ENCODE measurements around the gene KIAA1217.

Gene KIAA1217

DNA sequence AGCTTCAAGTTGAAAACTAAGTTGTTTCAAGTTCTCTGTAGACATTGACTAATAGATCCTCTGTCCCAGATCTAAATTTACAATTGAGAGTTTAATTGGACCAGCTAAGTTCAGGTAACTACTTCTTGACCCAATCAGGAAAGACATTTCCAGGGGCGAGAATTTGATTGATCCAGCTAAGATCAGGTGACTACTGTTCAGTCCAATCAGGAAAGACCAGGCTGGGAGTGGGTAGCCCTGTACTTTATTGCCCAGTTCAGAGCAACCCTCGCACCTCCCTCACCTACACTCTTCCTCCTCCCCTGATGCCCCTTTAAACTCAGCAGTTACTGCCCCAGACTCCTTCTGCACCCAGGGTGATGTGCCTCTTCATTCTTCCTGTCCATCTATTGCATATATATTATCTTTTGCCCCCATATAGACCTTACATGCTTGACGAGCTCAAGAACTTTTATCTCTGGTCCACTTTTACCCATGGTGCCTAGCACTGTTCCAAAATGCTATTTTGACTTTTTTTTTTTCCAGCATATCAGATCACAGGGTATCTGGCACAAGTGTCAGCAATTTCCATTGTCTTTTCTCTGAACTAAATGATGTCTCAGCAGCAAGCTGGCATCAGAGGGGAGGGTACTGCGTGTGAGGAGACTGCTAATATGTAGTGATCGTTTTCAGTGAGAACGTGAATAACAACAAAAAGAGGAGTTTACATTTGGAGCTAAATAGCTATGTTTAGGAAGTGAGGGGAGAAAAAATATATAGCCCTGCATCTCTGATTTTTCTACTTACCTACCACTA, 169.4 kb downstream of the KIAA1217 start:
- no peak for DNase-seq

DNA sequence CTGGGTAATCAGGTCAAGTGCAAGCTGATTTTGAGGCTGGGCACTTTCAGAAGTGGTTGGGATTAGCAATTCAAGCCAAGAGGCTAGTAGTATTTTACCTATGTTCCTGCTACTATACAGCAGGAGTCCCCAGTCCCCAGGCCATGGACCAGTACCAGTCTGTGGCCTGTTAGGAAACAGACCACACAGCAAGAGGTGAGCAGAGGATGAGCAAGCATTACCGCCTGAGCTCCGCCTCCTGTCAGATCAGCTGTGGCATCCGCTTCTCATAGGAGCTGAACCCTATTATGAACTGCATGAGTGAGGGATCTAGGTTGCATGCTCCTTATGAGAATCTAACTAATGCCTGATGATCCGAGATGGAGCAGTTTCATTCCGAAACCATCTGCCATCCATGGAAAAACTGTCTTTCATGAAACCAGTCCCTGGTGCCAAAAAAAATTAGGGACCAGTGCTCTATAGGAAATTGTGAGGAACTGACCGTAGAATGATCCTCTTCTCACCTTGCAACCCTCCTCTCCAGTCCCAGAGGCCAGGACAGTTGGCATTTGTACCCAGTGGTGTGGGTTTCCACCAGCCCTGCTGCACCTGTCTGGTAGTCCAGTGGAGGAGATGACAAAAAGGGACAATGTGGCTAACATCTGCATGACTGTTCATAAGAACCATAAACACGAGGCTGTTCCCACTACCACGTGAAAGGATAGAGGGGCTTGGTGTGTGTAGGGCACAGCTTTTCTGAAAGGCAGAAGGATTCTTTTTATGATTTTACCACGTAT, 172.5 kb downstream of the KIAA1217 start:
- no peak for DNase-seq

DNA sequence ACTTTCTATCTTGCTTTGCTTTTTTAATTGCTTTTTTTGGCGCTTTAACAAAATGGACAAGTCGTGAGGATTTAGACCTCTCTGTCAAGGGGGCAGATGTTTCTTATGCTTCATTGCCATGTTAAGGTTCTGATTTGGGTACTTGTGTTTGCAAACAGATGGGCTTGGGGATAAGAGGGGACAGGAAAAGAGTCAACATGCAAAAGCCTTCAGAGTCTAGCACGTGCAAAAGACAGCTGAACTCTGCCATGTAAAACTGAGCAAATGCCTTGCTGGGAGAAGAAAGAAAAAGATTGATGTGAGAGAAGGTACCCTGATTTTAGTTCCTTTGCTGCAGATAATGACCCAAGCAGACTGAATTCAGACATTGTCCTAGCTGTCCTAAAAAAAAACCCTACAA, 173.1 kb downstream of the KIAA1217 start:
- DNase-seq, result no peak

DNA sequence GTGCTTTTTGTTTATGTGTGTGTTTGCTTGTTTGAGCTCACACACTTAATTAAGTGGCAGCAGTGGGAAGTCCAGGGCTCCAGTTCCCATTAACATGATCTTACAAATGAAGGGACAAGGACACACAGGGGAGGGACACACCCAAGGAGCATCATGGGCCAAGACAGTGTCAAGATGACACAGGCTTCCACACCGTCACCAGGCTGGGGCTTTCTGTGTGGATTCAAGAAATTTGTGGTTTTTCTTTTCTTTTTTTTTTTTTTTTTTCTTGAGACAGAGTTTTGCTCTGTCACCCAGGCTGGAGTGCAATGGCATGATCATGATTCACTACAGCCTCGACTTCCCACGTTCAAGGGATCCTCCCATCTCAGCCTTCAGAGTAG, 173.6 kb downstream of the KIAA1217 start:
- no peak for DNase-seq

DNA sequence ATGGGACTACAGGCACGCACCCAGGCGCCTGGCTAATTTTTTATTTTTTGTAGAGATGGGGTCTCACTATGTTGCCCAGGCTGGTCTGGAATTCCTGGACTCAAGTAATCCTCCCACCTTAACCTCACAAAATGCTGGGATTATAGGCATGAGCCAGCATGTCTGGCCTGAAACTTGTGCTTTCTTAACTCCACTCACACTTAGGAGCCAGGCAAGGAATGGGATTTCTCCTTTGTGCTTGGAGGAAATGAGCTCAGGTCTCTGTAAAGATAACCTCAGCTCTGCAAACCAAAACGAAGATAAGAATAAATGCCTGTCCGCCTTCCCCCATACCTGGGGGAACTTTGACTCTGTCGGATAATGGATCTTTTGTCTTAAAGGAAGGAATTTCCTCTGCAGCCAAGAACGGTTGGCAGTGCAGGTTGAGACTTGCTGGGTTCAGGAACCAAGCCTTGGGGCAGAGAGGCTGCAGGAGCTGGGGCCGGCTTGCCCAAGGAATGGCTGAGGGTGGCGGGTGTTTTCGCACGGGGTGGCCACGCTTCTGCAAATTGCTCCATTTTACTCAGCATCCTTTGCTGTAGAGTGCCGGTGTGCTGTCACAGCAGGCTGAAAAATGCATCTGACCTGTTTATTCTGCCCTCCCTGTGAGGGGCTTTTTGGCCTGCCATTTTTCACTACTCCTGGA, 174.2 kb downstream of the KIAA1217 start:
- no peak for DNase-seq

DNA sequence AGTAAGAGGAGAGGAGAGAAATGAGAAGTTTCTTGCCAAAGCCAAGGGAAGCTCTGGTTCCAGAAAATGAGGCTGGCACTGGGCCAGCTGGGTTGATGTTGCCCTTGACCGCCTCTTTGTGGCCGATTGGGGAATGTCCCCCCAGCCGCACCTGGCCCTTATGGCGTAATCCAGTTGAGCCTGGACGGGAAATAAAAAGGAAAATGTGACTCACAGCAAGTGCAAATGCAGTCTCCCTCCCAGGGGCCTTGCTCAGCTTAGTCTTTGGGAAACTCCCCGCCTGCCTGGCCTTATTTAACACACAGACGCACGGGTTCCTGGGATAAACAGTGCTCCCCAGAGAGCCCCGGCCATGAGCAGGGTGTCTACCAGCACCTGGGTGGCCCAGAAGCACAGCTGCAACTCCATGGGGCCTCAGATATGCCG, 174.8 kb downstream of the KIAA1217 start:
- DNase-seq, result no peak

DNA sequence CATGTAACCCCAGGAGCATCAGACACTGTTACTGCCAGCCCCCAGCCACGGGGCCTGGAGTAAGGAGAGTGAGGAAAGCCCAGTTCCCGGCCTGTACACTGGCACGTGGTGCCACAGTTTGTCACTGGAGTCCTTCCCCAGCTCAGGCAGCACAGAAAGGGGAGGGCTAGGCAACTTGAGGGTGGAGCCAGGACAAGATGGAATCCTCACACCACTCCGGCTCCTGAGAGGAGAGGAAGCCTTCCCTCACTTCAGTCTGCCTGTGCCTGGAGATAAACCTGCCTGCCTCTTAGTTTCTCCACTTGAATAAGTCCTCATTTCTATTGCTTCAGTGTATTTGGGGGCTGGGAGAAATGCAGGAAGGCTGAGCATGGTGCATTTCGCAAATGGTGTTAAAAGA, 176.0 kb downstream of the KIAA1217 start:
- DNase-seq, result no peak

DNA sequence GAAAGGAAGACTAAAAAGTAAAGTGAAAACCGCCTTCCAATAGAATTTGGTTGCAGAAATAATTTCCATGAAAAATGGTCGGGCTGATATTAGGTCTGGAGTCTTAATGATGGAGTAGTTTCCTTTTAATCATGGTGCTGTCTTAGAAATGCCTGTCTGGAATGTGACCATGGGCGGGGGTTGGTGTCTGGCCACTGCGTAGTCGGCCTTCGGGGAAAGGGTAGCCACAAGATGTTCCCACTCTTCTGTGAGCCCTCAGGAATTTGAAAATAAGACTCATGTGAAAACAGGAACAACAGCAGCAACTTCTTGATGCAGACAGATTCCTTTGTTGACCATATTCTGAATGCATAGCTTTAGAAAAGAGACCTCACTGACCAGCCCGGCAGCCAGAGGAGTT, 176.8 kb downstream of the KIAA1217 start:
- DNase-seq, result no peak

DNA sequence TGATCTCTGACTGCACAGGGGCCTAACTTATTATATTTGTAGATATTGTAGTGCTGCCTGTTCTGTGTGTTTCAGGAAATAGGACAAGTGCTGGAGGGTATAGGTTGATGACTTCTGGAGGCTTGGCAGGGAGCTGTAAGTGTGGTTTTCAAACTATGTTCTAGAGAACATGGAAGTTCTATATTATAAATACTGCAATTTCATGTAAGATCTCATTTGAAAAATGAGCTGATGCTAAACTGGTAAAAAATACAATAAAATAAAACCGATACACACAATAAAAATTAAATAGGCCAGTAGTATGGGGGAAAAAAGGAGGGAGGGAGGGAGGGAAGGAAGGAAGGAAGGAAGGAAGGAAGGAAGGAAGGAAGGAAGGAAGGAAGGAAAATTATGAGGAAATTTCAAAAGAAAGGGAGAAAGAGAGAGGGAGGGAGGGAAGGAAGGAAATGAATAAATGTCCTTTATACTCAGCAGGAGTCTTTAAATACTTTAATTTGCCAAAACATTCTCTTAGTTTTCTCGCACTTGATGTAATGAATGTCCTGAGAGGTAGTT, 181.3 kb downstream of the KIAA1217 start:
- DNase-seq, result no peak

DNA sequence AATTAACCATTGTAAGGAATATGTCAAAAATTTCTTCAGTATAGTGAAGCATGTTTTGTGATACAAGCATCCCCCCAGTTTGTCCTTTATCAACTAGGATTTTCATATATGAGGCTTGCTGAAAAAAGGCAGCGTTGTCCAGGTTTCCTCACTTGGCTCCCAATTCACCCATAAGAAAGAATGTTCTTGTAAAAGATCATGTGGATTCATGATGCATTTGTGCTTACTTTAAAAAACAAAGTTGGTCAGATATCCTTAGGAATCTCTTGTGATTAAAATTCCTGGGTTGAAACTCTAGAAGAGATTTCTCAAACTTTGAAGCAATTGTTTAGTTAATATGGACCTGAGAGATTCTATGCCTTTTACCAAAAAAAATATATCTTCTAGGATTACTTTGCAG, 181.8 kb downstream of the KIAA1217 start:
- no peak for DNase-seq

DNA sequence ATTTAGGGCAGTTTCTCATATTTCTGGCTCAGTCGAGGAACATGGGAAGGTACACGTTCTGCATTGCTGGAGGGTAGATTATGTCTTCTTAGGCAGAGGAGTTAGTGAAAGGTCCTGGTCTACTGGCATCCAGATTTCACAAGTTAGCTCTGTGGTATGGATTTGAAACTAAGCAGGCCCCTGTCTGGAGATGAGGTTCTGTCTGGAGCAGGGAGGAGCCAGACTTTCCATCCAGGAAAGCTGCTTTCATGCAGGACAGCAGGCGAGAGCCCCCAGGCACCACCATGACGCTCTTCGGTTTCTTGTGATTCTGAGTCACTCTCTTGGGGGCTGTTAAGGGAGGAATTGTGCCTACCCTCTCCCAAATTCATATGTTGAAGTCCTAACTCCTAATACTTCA, 184.3 kb downstream of the KIAA1217 start:
- no peak for DNase-seq

DNA sequence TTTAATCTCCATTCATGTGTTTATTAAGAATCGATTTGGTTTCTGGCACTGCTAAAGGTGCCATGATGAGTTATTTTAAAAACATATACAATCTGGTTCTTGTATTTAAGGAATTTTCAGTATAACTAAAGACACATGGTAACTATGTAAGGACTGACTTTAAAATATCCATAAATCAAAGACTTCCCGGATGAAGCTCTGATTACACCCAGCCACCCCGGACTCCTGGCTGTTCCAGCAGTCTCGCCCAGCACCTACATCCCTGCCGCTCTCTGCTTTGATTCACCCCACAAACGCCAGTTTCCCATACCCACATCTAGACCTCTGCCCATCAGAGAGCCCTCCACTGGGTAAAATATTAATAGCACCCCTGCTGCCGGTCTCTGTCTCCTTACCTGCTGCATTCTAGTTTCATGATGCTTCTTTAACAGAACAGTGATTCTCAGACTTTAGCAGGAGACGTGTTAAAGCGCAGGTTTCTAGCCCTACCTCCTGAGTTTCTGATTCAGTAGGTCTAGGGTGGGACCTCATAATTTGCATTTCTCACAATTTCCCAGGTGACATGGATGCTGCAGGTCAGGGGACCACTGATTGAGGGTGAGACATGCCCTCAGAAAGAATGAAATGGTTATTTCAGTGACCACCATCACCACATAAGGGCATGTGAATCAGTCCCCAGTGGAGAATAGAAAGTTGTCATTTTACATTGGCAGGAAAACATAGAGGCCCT, 185.7 kb downstream of the KIAA1217 start:
- no peak for DNase-seq

DNA sequence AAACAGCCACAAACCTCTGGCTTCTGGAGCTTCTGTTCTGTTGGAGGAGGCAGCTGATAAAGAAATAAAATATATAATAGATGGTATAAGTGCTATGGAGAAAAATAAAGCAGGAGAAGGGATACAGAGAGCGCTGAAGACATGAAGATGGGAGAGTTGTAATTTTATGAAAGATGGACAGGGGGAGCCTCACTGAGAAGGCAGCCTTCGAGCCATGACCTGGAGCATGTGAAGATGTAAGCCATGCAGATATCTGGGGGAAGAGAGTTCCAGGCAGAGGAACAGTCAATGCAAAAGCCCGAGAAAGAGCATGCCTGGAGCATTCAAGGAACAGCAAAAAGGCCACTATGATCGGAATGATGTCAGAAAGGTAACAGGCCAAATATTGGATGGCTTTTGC, 187.5 kb downstream of the KIAA1217 start:
- DNase-seq, result no peak

DNA sequence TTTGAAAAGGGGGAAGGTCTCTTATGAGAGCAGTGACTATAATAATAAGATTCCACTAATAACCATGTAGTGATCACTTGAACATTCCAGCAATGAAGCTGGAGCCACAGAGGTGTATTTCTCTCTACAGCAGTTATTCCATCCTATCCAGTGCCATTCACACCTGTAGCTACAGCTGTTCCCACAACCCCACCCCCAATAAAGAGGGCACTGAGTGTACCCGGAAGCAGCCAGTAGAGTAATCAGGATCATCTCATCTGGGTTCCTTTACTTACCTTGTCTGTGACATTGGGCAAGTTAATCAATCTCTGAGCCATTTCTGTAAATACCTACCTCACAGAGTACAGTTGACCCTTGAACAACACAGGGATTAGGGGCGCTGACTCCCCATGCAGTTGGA, 188.7 kb downstream of the KIAA1217 start:
- no peak for DNase-seq

DNA sequence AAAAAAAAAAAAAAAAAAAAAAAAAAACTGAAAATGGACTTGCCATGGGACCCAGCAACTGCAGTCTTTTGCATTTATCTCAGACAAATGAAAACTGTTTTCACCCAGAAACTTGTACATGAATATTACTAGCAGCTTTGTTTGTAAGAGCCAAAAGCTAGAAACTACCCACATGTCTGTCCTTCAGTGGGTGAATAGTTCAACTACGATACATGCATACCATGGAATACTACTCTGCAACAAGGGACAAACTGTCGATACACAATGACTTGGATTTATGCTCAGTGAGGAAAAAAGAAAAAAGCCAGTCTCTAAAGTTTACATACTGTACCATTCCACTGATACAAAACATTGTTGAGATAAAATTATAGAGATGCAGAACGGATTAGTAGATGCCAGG, 195.6 kb downstream of the KIAA1217 start:
- DNase-seq, result no peak

DNA sequence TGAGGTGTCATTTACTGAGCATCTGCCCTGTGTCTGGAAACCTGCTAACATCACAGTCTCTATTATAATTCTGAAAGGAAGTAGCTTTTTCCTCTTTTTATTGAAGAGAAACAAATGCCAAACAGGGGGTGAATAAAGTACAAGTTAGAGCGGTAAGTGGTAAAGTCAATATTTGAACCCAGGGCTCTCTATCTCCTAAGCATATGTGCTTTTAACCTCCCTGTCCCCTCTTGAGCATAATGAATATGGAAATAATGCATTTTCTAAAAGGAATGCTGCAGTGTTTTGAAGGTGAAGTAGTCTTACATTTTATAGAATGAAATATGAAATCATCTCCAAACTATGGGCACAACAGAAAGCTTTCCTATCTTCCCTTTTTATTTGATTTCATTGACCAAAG, 196.7 kb downstream of the KIAA1217 start:
- DNase-seq, result no peak

DNA sequence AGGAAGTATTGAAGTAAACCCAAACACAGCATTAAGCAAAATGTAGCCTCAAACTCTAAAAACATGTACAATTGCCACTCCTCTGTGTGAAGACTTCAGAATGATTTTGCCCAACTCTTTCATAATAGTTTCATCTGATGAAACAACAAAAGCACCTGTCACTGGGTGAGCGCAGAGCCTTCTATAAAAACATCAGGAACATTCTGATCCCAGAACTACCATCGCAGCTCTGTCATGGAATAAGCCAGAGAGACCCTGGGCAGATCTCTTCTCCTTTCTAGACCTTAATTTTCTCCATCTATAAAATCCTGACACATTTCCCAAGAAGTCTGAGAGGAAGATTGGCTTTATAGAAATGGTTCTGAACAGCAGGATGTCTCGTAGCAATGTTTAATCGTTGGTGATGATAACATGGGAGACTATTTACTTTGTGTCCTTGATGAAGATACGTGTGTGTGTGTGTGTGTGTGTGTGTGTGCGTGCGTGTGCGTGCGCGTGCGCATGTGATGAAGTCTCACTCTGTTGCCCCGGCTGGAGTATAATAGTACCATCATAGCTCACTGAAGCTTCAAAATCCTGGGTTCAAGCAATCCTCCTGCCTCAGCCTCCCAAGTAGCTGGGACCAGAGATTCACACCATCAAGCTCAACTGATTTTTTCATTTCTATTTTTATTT, 198.0 kb downstream of the KIAA1217 start:
- no peak for DNase-seq

DNA sequence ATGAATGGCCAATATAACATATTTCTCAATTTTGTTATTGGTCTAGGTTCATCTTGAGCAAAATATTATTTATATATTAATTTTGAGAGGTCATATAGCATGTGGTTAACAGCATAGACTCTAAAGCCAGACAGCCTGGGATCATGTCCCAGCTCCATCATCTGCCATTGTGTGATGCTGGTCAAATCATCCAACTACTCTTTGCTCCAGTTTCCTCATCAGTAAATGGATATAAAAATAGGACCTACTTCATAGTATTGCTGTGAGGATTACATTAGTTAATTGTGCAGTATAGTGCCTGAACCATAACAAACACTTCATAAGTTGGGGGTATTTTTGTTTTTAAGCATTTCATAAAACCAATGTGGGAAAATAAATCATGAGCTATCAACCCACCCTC, 199.0 kb downstream of the KIAA1217 start:
- DNase-seq, result no peak

DNA sequence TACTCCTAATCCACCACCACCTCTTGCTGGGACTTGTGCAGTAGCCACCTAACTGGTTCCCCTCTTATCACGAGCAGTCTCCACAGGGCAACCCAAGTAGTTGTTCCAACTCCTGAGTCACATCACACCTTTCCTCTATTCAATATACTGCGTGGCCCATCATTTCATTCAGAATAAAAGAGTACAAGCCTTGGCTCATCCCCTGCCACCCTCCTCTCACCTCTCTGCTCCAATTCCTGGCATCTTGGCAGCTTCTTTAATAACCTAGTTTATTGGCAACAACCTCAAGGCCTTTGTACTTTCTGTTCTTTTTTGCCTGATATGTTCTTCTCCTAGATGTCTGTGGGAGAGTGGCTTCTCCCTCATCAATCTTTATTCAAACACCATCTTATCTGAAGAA, 199.4 kb downstream of the KIAA1217 start:
- no peak for DNase-seq

DNA sequence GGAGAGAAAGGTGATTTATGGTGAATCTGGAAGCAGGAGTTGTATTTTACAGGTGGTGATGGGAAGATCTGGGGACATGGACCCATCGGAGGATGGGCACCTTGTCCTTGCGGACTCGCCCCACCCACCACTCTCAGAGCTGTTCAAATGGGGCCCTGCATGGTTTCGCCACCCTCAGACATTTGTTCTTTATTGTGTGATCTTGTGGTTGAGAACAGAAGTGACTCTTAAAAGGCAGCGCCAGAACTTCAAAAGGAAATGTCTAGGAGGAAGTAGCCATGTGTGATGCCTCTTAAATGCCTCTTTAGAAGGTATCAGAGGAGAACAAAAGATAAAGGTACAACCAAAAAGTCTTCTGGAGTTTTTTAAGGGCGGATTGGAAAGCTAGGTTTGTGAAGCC, 205.7 kb downstream of the KIAA1217 start:
- DNase-seq, result no peak

DNA sequence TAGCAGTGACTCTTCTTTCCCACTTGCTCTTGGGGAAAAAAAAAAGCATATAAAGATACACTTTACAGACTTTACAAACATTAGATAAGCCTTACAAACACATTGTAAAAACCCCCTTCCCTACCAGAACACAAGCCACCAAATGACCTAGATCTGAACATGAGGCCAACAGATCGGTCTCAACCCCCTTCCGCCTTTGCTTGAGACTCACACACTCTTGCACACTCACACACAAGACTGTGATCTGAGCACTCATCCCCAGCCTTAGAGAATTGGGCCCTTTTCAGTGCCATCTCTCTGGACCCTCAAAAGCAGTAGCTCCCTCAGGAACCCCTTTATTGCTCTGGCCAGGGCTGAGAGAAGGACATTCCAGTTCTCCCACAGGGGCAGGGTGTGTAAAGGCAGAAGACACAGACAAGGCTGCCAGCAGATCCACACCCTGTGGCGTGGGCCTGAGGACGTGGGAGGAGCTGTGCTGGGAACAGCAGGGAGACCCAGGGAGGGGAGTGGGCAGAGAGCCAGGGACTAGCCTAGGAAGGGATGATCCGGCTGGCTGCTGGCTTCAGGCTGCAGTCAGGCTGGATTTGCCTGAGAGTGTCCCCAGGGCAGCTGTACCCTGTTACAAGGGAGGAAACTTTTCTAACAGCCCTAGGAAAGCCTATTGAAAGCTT, 206.7 kb downstream of the KIAA1217 start:
- DNase-seq, result no peak

DNA sequence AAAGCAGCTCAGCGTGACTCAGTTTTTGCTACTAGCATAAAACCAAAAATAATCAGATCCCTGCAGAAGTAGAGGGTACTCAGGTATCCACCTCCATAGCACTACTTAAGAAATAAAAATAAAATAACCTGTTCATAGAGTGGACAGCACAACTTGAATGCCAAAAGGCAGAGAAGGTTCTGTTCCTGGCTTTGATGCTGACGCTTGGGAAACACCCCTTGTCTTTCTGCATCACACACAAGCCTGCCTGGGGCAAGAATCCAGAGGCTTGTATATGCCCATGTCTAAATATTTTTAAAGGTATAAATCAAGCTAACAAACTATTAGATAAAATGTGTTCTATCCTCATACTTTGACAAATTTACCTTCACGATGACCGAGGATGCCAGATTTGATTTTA, 207.3 kb downstream of the KIAA1217 start:
- no peak for DNase-seq

Data from activated CD4-positive, alpha-beta T cell treated with anti-CD3 and anti-CD28 coated beads, Interleukin-2, amount 50 U/mL, for 1 hour (primary cell).